NAMALWA (cell line): ENCODE measurements around the gene SNX22.

Source experiments
- DNase-seq: peaks from one replicate; pipeline ENCODE4 v3.0.0-alpha.2; 2015; ENCODE audit warnings: low spot score

The SNX22 gene

DNA sequence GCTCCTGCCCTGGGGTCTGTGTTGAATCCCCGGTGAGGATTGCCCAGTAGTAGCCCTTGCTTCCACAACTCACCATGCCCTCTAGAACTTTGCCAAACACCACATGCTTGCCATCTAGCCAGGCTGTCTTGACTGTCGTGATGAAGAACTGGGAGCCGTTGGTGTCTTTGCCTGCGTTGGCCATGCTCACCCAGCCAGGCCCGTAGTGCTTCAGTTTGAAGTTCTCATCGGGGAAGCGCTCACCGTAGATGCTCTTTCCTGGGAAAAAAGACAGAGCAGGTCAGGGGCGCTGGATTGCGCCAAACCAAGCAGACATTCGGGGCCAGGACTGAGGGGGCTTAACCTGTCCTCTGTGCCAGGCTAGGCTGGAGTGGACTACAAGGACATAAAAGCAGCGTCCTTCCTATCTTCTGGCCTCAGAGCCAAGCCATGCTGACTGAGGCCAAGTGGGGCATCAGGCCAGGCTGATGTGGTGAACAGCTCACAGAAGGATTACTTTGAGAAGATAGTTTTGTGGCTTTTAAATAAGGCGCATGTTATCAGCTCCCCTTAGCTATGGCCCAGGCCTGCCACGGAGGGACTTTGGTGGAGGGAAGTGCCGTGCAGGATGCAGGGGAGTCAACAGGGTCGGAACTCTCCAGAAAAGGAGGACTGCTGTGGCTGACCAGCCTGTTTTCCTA is 5.3 kb downstream of the SNX22 start:
- DNase-seq, result no peak

DNA sequence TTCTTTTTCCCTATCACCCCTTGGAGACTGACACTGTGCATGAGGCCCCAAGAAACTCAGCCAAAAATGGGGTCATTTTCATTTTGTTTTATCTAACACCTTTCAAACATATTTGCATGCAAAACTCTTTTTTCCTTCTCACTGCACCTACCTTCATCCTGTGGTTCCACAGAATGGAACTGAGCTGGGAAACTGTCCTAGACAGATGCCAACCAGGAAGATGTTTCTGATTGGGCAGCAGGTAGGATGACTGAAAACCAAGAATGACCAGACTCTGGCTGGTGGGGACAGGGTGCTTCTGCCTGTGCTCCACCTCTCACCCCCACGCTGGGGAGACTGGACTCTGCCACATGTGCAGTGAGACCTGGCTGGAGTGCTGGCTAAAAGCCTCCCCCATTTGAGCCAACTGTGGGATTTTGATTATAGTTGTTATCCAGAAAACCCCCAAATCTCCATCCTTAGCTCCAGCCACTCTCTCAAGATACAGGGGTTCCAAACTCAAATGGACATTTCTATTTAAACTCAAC is 6.1 kb downstream of the SNX22 start:
- DNase-seq, result no peak

- DNase-seq, result no peak
Measured at GRCh38 chr15:64158363-64159134, 7.0 kb downstream of the SNX22 start.

GRCh38 chr15:64161688-64162477 is 10.4 kb downstream of the SNX22 start:
- peak; percentile 18 for DNase-seq

- DNase-seq, result no peak
Measured at GRCh38 chr15:64162478-64162868, 10.9 kb downstream of the SNX22 start.

DNA sequence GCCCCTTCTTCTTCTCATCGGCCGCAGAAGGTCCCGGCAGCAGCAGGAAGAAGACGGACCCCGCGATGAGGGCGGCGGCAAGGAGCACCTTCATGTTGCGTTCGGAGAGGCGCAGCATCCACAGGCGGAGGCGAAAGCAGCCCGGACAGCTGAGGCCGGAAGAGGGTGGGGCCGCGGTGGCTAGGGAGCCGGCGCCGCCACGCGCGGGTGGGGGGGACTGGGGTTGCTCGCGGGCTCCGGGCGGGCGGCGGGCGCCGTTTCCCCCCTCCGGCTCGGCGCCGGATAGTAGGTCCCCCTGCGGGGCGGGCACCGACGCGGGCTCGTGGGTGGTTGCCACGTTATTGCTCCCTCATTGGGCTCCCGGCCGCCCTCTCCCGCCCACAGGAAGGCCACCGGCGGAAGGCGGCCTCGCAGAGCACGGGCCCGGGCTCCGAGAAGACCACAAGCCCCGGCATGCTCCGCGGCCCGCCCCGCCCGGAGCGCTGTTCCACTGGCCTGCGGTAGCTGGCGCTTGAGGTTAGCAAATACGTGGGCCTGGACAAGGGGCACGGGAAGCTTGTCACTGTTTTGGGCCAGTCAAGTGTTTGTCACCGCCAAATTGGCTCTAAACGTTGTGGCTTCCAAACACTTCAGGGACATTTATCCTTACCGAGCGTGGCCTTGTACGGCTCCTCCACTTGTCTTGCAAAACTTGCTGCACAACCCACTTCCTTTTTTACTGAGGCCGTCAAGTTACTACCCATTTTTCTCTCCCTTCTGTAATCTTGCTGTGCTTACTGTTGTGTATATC is 11.5 kb downstream of the SNX22 start, which contains the start of gene PPIB:
PPIB (minus strand) TSS at position 154 of the 790 bp plus-strand sequence; CDS start at position 118, 36 bp downstream.
- peak; percentile 97 for DNase-seq

- peak; percentile 43 for DNase-seq
Measured at GRCh38 chr15:64163659-64164362, 12.3 kb downstream of the SNX22 start.

DNA sequence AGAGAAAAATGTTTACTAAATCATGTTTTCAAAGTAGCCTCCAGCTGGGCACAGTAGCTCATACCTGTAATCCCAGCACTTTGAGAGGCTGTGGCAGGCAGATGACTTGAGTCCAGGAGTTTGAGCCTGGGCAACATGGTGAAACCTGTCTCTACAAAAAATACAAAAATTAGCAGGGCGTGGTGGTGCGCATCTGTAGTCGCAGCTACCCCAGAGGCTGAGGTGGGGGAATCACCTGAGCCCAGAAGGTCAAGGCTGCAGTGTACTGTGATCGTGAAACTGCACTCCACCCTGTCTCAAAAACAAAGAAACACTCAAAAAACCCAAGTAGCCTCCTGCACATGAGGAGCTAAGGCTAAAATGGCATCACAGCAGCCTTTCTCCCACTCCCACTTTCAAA is 12.9 kb downstream of the SNX22 start:
- DNase-seq, result no peak

- DNase-seq, result no peak
Measured at GRCh38 chr15:64166102-64166890, 14.8 kb downstream of the SNX22 start.

- DNase-seq, result no peak
Measured at GRCh38 chr15:64180235-64180824, 28.8 kb downstream of the SNX22 start.

DNA sequence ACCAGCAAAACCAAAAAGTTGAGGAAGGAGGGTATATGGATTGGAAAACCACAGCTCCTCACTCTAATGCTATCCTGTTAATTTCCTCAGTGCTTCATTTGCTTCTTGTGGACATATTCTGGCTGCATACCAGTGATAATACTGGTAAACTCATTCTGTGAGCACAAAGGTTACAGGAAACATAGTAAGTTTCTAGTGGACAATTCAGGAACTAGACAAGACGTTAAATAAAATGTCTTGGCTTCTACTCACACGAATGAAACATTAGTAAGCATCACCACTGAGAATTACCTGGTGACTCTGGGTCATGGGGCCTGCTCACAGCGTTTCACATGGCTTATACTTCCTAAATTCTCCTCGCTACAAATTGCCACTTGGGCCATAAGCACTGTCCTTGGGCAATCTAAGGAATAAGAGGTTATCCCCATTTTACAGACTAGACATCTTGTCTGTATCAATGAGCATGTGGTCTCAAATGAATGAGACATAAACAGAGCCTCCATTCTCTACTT is 31.4 kb downstream of the SNX22 start:
- DNase-seq, result no peak

- DNase-seq, result no peak
Measured at GRCh38 chr15:64185146-64185911, 33.8 kb downstream of the SNX22 start.

DNA sequence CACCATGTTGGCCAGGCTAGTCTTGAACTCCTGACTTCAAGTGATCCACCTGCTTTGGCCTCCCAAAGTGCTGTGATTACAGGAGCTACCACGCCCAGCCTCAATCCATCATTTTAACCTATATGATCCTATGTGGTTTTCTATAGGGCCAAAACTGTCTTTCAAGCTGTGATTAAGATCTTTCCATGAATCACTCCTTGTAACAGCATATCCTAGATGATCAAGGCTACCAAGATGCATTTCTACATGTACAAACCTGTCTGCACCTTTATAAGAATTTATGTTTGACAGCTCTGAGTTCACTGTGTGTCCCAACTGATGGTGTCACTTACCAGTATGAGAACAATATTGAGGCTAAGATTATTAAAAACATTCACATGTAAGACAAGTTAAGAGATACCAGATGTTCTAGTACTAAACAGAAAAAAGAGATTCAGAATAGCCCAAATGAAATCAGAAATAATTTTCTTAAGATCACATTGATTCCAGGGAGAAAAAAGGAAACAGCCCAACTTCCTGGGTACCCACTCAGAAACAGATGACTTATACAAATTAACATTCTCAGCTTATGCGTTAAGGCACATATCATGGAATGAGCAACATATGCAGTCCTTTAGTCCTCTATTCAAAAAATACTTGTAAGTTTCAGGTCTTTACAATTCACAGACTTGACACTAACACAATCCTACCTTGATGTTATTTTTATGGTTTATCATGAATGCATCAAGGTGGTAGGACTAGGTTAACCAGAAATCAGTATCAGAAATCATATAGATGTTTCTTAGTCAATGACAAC is 36.1 kb downstream of the SNX22 start:
- DNase-seq, result no peak

- no peak for DNase-seq
Measured at GRCh38 chr15:64191971-64192830, 40.7 kb downstream of the SNX22 start.

- DNase-seq, result no peak
Measured at GRCh38 chr15:64193971-64194370, 42.4 kb downstream of the SNX22 start.

- no peak for DNase-seq
Measured at GRCh38 chr15:64197425-64197824, 45.9 kb downstream of the SNX22 start.

GRCh38 chr15:64205202-64205601 is 53.7 kb downstream of the SNX22 start:
- no peak for DNase-seq
